Inflammatory macrophage (primary cell): ENCODE data around the gene VSX1.

ENCODE experiments used
- DNase-seq, 2 donors: peaks; one replicate each; pipeline ENCODE4 v3.0.0-alpha.2; 2020 to 2022

The VSX1 gene

DNA sequence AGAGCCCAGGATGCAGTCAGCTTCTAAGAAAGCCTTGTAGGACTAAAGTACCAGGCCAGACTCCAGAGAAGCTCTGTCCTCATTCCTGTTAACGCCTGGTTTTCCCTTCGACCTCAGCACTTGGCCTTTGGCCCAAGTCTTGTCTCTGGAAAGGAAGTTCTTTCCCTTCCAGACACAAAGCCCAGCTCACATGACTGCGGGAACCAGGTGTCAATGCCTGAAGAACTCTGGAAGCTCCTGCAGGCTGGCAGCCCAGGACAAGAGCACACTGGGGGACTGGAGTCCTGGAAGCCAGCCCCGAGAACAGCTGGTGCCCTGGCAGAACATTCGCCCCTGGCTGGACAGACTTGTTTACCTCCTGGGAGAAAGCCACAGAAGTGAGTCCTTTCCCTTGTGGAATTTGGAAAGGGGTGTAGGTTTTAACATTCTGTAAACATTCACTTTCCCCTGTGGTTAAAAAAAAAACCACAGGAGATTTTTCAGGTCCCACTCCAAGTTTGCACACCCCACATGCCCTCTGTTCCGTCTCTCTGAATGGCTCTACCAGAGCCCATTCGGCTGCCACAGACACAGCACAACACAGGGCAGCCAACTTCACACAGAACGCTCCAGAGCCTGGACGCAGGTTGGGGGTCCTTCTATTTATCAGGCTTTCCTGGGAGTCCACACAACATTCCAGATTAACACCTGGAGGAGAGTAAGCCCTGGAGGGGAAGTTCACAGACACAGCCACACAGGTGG lies 42.1 kb downstream of the VSX1 start:
- no peak for DNase-seq

DNA sequence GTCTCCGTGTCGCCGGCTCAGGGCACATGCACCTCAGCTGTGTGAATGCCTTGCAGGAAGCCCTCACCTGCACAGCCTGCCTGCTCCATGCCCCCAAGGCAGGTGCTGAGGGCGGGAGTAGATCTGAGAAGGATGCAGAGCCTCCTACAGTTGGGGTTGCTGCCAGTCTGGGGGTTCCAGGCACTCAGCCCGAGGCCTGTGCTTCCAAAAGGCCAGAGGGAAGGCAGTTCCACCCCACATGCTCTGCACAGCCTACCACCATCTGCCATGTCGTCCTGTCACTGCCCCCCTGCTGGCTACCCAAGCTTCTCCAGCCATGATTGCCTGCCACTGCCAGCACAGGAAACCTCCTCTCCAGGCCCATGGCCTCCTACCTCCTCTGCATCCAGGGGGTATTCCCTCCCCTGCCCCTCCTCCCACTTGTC lies 43.3 kb downstream of the VSX1 start:
- no peak for DNase-seq

DNA sequence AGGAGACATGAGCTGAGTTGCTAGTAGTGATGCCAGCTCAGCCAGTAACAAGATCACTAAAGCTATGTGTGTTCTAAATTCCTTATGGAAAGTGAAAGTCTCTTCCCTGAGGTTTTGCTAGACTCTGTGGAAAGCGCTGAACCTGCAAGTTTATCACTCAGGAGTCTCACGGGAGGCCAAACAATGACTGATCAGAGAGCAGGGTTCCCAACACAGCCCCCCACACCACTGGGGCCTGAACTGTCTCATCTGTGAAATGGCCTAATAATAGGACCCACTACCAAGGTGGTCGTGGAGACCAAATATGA lies 43.9 kb downstream of the VSX1 start:
- no peak for DNase-seq

DNA sequence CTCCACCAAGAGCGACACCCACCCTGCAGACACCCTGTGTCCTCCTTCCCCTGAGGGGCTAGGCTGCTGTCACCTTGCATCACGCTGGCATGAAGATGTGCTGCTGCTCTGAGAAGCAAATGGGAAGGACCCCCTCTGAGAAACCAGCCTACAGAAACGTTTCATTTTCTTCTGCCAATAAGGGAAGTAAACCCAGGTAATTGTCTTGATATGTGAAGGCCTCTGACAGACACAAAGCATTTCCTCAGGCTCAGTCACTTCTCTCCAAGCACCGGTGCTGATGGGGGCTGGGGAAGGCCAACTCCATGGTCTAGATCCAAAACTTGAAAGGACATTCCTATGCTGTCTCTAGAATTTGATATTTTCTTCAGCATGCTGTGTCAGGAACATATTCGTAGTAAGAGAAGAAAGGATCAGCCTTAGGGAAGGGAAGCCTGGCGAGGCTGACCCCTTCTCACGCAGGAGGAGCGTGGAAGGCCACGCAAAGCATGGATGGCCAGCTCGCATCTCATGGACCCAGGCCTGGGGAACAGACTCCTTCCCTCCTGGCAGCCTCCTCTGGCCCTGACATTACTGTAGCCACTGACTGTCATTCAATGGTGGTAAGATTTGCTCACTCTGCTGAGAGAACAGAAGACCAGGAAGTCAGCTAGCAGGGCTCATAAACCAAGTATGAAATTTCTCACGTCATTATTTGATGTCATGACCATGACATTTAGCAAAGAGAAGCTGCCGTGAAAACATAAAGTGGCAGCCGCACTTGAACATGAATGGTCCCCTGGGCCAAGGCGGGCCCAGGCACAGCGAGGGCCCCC lies 44.4 kb downstream of the VSX1 start:
- DNase-seq, result no peak

DNA sequence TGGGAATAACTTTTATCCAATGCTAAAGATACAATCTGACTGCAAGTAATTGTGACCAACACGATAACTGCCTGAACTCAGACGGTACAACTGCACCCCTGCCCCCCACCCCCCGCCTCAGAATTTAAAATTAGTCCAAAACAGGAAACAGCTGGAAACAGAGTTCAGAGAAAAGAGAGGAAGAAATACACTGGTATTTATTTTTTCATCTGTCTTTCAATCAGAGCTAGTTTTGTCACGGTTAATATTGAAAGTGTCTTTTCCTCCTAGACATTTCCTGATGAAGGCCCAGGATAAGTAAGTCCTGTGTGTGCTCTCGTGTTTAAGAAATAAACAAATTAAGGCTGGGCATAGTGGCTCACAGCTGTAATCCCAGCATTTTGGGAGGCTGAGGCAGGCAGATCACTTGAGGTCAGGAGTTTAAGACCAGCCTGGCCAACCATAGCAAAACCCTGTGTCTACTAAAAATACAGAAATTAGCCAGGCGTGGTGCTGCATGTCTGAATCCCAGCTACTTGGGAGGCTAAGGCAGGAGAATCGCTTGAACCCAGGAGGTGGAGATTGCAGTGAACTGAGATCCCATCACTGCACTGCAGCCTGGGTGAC lies 45.5 kb downstream of the VSX1 start:
- DNase-seq, result no peak

DNA sequence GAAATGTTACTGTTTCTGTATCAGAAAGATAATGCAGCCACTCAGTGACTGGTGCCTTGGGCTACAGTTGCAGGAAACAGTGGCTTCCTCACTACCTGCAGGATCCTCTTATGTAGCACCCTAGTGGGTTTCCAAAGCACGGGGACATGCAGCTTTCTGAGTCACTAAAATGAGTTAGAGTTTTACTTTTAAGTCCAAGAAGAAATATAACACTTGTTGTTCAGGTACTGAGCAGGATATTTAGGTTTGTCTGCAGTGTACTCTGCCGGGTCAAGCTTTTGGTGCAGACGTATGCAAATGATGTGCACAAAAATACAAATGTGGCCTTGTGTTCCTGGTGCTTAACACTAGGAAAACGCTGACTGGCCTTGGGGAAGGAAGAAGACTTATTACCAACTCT lies 46.0 kb downstream of the VSX1 start:
- no peak for DNase-seq

DNA sequence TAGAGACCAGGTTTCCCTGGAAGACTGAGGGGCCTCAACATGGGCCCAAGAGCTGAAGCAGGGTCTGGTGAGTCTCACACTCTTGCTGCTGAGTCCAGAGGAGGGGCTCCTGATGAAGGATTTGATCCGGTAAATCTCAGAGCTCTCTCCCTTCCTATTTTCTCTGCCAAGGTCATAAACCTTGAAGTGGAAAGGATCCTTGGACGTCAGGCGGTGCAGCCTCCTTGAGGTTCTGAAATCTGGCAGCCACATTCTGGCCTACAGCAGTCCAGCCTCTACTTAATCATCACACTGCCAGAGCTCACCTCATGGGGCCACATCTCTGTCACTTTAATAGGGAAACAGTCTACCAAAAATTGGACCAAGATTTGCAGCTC lies 48.0 kb downstream of the VSX1 start:
- DNase-seq, result no peak

DNA sequence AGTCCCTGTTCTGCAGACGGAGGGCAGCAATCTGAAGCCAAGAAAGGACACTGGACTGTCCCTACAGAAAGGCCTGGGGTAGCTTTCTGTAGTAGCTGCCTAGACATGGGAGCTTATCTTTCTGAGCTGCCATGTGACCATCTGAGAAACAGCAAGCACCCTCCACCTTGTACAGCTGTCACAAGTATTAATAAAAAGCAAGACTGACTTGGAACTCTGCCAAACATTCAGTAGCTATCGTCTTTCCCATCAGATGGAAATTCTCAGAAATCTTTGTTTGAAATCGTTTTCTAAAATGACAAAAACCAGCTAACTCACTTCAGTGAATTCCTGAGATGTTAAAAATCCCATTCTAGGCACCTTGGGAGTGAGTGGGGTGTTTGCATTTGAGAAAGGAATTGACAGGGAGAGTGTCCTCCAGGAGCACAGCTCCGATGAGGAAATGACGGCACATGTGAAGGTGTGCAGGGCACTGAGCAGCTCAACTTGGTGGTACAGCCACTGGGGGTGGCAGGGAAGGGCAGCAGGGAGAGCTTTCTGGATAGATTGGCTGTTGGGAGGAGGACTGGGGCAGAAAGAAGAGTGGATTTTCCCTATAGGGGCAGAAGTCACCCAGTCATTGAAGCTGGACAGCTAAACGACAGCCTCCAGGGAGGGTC lies 48.5 kb downstream of the VSX1 start:
- no peak for DNase-seq

DNA sequence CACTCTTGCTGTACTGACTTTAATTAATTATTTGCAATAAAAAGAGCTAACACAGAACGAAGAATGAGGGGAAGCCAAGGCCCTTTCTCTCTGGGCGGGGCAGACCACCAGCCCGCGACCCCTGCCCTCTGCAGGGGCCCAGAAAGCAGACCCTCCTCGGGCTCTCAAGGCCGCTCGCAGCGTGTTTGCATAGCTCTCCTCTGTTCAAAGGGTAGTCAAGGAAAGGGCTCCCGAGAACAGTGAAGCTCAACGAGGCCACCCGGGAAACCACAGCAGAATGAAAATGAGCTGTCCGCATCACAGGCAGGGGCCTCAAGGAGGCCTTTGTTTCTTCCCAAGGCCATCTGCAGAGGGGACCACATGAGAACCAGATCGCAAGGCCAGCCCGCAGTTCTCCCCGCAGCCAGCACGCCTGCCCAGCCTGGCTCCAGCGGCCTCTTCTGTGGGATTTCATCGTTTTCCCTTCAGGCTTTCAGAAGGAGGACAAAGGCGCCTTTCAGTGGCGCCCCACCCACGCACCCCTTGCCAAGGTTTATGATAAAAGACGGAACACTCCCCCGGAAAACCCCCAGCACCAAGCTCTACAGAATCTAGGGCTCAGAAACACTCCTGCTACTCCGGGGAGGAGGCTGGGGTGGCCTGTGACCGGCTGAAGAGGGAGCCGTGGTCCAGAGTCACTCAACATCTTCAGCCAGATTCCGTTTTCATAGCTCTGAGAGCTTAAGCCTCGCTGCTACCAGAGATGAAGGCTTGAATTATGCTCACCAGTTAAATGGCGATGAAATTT lies 49.3 kb downstream of the VSX1 start:
- no peak for DNase-seq

DNA sequence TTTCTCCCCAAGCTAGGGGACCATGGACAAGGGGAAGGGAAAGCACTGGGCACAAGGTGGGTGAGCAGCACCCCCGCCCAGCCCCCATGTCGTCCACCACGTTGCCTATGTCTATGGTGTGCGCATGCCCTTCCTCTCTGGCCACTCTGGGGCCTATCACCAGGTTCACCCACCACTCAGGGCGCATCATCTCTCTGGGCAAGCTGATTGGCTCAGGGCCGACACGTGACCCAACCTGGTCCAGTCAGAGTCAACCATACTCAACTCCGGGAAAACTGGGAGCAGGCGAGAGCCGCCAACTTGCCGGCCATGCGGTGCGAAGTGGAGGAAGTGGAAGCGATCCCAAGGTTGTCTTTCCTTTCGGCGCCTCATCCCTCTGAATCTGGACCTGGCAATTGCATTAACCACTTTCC lies 49.9 kb downstream of the VSX1 start:
- DNase-seq, result no peak

DNA sequence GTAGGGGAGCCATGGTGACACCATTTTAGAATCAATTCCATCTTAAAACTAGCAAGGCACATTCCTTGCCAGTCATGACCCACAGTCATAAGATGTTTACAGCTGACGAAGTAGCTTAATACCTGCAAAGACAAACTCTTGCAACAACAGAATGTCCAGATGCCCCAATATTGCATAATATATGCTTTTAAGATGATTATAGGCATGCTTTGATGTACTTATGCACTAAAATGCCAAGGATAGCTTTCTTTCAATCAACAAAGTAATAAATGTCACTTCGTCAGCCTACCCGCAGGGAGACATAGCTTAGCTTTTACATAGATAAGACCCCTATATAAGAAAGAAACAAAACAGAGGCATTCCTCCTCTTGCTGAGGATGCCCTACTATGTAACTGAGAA lies 50.7 kb downstream of the VSX1 start:
- DNase-seq, result no peak

DNA sequence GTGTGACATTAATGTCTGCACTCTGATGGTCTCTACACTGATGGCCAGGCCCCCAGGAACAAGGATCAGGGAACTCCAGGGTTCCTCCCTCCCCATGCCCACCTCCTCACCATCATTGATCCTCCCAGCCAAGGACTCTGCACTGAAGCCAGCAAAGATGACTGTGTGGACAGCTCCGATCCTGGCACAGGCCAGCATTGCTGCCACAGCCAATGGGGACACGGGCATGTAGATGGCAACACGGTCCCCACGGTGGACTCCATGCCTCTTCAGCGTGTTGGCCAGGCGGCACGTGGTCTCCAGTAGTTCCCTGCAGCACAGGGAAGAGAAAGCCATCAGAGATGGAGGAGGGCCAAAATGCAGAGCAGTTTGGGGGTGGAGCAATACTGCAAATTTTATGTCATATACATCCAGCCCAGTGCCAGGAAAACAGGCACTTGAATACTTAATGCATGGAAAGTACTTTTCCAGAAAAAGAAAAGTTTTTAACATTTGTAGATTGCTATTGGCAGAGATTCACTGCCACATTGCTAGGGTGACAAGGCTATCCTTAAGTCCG lies 51.2 kb downstream of the VSX1 start:
- DNase-seq, result no peak

DNA sequence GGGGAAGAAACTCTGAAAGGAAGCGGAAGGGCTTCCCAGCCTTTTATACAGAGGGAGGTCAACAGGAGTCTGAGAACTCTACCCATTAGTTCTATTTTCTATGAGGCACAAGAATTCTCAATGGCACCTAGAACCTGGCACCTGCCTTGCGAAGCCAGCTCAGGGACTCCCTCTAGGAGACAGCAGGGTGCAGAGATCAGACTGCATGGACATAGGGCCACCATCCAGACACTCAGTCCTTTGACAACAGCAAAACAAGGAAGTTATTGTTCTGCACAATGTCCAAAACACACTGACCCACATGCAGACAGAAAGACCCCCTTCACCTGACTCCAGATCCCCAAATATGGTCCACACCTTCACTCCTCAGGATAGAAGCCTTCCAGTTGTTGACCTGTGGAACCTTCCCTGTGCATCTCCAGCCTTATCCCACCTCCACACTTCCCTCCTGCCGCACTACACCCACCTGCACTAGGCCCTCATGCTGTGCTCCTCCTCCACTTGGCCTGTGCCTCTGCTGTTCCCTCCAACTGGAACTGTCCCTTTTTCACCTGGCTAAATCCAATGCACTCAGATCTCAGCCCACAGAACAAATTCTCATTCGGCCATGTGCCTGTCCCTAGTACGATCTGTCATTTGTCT lies 51.8 kb downstream of the VSX1 start:
- no peak for DNase-seq

DNA sequence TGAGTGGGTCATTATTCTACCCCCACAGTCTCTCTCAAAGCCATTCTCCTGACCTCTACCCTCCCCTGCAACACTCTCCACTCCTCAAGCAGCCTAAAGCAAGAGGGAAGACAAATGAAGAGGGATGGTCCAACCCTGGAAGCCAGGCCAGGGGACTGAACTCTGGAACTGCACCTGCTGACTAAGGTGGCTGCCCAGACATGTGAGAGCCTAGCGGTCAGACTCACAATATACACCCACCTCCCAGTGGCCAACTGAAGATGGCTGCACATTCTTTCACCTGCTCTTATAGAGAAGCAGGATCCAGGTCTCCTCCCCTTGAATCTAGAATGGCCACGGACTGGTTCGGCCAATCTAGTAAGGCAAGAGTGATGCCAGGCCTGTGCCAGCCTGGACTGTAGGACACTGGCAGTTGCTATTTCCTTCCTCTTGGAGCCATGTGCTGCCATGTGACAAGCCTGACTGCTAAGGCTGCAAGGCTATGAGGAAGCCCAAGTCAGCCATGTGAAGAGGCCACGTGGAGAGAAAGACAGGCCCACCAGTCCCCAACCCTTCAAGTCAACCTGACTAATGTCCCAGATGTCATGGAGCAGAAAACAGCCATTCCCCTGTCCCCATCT lies 55.8 kb downstream of the VSX1 start:
- DNase-seq, result peak; percentile 46 to 63
